ENCODE data around the gene S1PR2.
A peak's percentile ranks its signal among the peaks of the same experiment; 100 is the strongest.

The S1PR2 gene

DNA sequence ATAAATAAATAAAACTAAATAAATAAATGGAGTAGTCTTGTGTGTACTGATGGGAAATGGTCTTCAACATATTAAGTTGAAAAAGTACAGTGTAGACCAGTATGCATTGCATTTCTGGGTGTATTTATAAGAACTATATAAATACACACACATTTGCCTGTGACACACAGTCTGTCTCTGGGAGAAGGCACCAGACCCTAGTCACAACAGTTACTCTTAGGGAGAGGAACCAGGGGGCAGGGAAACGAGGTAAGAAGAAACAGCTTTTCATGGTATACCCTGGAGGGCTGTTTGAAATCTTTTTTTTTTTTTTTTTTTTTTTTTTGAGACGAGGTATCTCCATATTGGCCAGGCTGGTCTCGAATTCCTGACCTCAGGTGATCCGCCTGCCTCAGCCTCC is 2.8 kb upstream of the S1PR2 start:
- Histone ChIP-seq H3K27ac (ENCODE audit: low read length) (no peak overlapping the region), H3K4me3 (ENCODE audit: low read length in 2 of 2) (no peak overlapping the region), H3K36me3 (ENCODE audit: control insufficient read depth in 2 of 2, insufficient read depth in 2 of 2, low read length in 2 of 2) (no peaks in the 10 kb centered on the region), H3K9me3 (ENCODE audit: control insufficient read depth in 2 of 2, low read length in 2 of 2) (no peaks in the 10 kb centered on the region), H3K4me1 (ENCODE audit: control insufficient read depth, insufficient read depth, low read length) (peaks cover 23% of the 10 kb centered on the region), H3K27me3 (ENCODE audit: control insufficient read depth in 1 of 2, insufficient read depth in 2 of 2, low read length in 2 of 2) (no peaks in the 10 kb centered on the region), H3K9ac (ENCODE audit: low read length in 2 of 2) (no peak overlapping the region)

DNA sequence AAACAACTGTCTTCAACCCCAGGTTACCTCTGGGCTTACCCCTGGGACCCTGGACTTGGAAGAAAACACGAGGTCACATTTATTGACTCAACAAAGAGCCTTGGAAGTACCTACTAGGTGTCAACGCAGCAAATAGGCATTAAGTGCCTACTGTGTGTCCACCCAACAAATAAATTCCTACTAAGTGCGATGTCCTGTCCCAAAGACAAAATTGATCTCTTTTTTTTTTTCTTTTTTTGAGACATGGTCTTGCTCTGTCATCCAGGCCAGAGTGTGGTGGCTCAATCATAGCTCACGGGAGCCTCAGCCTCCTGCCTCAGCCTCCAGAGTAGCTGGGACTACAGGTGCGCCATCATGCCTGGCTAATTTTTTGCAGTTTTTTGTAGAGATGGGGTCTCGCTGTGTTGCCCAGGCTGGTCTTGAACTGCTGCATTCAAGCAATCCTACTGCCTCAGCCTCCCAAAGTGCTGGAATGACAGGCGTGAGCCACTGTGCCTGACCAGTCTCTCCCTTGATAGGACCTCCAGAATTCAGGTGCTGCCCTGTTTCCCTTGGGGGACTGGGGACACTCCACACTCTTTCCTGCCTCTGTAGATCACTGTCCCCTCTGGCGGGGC is 589 bp upstream of the S1PR2 start:
- H3K9ac ChIP-seq (ENCODE audit: low read length in 2 of 2) = peak overlapping the region in 1 of 2 donors; percentile 75

GRCh38 chr19:10230173-10230860 is 814 bp downstream of the S1PR2 start:
- Histone ChIP-seq H3K4me3 (ENCODE audit: low read length in 2 of 2) (peak overlapping the region; percentile 72 to 85), H3K27me3 (ENCODE audit: control insufficient read depth in 1 of 2, insufficient read depth in 2 of 2, low read length in 2 of 2) (no peaks in the 10 kb centered on the region), H3K4me1 (ENCODE audit: control insufficient read depth, insufficient read depth, low read length) (peaks cover 26% of the 10 kb centered on the region), H3K9me3 (ENCODE audit: control insufficient read depth in 2 of 2, low read length in 2 of 2) (no peaks in the 10 kb centered on the region), H3K9ac (ENCODE audit: low read length in 2 of 2) (peak overlapping the region; percentile 68 to 75), H3K27ac (ENCODE audit: low read length) (peak overlapping the region; percentile 60), H3K36me3 (ENCODE audit: control insufficient read depth in 2 of 2, insufficient read depth in 2 of 2, low read length in 2 of 2) (no peaks in the 10 kb centered on the region)

More for the DNA sequence above, 589 bp upstream of the S1PR2 start:
- H3K4me1 ChIP-seq (ENCODE audit: control insufficient read depth, insufficient read depth, low read length) = peaks cover 26% of the 10 kb centered on the region
- H3K27me3 ChIP-seq (ENCODE audit: control insufficient read depth in 1 of 2, insufficient read depth in 2 of 2, low read length in 2 of 2) = no peaks in the 10 kb centered on the region
- H3K4me3 ChIP-seq (ENCODE audit: low read length in 2 of 2) = peak overlapping the region; percentile 17 to 85
- no peak overlapping the region for H3K27ac ChIP-seq (ENCODE audit: low read length)
- H3K36me3 ChIP-seq (ENCODE audit: control insufficient read depth in 2 of 2, insufficient read depth in 2 of 2, low read length in 2 of 2) = no peaks in the 10 kb centered on the region
- H3K9me3 ChIP-seq (ENCODE audit: control insufficient read depth in 2 of 2, low read length in 2 of 2) = no peaks in the 10 kb centered on the region

DNA sequence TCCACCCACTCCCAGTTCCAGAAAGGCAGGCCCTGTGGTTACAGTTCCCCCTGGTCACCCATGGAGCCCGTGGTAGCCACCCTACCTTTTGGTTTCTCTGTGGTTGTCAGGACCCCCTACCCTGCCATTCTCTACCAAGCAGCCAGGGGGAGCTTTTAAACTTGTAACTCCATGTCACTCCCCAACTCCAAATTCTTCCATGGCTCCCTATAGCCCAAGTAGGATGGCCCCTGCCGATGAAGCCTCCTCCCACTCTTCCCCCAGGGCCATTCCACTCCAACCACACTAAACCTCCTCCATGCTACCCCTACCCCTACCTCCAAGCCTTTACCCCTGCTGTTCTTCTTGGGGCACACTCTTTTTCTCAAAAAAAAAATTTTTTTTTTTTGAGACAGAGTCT is 2.2 kb downstream of the S1PR2 start:
- no peaks in the 10 kb centered on the region for H3K9me3 ChIP-seq (ENCODE audit: control insufficient read depth in 2 of 2, low read length in 2 of 2)
- H3K4me3 ChIP-seq (ENCODE audit: low read length in 2 of 2) = peak overlapping the region in 1 of 2 donors; percentile 40
- H3K4me1 ChIP-seq (ENCODE audit: control insufficient read depth, insufficient read depth, low read length) = peaks cover 26% of the 10 kb centered on the region
- H3K36me3 ChIP-seq (ENCODE audit: control insufficient read depth in 2 of 2, insufficient read depth in 2 of 2, low read length in 2 of 2) = peaks cover 0 to 4% of the 10 kb centered on the region in 2 donors
- H3K27ac ChIP-seq (ENCODE audit: low read length) = no peak overlapping the region
- H3K27me3 ChIP-seq (ENCODE audit: control insufficient read depth in 1 of 2, insufficient read depth in 2 of 2, low read length in 2 of 2) = no peaks in the 10 kb centered on the region
- H3K9ac ChIP-seq (ENCODE audit: low read length in 2 of 2) = no peak overlapping the region

- Histone ChIP-seq H3K36me3 (ENCODE audit: control insufficient read depth in 2 of 2, insufficient read depth in 2 of 2, low read length in 2 of 2) (peaks cover 0 to 4% of the 10 kb centered on the region in 2 donors), H3K27ac (ENCODE audit: low read length) (no peak overlapping the region), H3K4me1 (ENCODE audit: control insufficient read depth, insufficient read depth, low read length) (peaks cover 26% of the 10 kb centered on the region), H3K27me3 (ENCODE audit: control insufficient read depth in 1 of 2, insufficient read depth in 2 of 2, low read length in 2 of 2) (no peaks in the 10 kb centered on the region), H3K4me3 (ENCODE audit: low read length in 2 of 2) (peak overlapping the region in 1 of 2 donors; percentile 40), H3K9me3 (ENCODE audit: control insufficient read depth in 2 of 2, low read length in 2 of 2) (no peaks in the 10 kb centered on the region), H3K9ac (ENCODE audit: low read length in 2 of 2) (no peak overlapping the region)
These were observed 2.7 kb downstream of the S1PR2 start for GRCh38 chr19:10228393-10228792.

DNA sequence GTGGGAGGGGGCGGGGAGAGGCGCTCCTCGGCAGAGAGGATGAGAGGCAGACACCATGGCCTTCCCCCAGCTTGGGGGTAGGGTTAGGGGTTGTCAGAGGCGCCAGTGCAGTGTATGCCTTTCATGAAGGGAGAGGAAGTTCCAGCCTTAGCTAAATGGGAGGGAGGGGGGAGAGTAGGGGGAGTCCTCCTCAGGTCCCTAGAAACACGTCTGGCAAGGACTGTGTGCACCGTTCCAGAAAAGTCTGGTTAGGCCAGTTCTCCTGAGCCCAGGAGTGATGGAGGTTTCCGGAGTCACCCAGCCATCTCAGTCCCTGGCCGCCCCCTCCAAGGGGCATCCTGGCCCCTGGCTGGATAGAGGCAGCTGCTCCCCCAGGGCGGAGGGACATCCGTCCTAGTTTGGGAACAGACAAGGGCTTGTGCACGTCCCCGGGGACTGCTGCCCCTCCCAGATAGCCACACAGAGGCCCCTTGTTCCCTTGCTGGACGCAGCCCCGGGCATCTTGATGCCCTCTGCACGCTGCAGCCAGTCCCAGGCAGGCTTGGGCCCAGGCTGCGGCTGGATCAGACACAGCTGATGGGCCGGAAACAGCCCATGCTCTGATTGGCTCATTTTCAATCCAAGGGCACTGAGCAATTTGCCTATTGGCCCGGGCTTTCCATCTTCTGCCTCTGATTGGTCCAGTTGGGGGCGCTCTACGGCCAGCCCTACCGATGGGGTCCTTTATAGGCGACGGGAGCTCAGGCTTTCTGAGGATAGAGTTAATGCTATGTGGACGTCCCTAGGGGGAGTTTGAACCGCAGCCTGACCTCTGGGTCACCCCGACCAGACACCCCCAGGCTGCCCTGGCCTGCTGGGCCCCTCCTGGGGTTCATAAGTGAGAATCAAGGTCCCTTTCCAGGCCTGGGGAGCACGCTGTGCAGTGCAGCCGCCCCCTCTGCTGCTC is 3.8 kb downstream of the S1PR2 start:
- Histone ChIP-seq H3K9ac (ENCODE audit: low read length in 2 of 2) (no peak overlapping the region), H3K4me3 (ENCODE audit: low read length in 2 of 2) (peak overlapping the region; percentile 19 to 44), H3K27me3 (ENCODE audit: control insufficient read depth in 1 of 2, insufficient read depth in 2 of 2, low read length in 2 of 2) (no peaks in the 10 kb centered on the region), H3K36me3 (ENCODE audit: control insufficient read depth in 2 of 2, insufficient read depth in 2 of 2, low read length in 2 of 2) (peaks cover 0 to 4% of the 10 kb centered on the region in 2 donors), H3K9me3 (ENCODE audit: control insufficient read depth in 2 of 2, low read length in 2 of 2) (no peaks in the 10 kb centered on the region), H3K27ac (ENCODE audit: low read length) (peak overlapping the region; percentile 55), H3K4me1 (ENCODE audit: control insufficient read depth, insufficient read depth, low read length) (peaks cover 26% of the 10 kb centered on the region)

DNA sequence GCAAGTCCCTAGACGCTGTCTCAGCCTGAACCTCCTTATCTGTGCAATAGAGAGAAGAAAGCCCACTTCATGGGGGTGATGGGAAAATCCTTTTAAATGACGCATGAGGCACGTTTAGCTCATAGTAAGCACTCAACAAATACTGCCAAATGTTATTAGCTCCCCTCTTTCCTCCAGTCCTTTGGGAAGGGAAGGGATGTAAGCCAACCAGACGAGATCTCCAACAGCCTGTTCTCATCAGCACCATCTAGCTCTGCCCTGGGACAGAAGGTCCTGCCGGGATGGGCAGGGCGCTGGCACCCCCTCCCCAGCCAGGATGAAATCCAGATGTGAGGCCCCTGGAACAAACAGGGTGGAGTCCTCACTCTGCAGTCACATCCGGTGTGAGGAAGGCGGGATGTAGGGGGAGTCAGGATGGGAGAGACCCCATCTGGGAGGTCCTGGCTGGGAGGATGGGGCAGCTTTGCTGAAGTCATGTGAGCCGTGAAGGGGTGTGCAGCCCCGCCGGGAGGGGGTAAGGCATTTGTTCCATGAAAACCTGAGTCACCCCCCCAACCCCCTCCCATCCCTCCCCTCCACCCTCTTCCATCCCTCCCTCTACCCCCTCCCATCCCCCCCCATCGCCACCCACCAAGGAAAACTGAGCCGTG is 4.6 kb downstream of the S1PR2 start:
- peaks cover 0 to 4% of the 10 kb centered on the region in 2 donors for H3K36me3 ChIP-seq (ENCODE audit: control insufficient read depth in 2 of 2, insufficient read depth in 2 of 2, low read length in 2 of 2)
- H3K9ac ChIP-seq (ENCODE audit: low read length in 2 of 2) = no peak overlapping the region
- no peak overlapping the region for H3K4me3 ChIP-seq (ENCODE audit: low read length in 2 of 2)
- H3K27ac ChIP-seq (ENCODE audit: low read length) = peak overlapping the region; percentile 55
- H3K27me3 ChIP-seq (ENCODE audit: control insufficient read depth in 1 of 2, insufficient read depth in 2 of 2, low read length in 2 of 2) = no peaks in the 10 kb centered on the region
- peaks cover 24% of the 10 kb centered on the region for H3K4me1 ChIP-seq (ENCODE audit: control insufficient read depth, insufficient read depth, low read length)
- no peaks in the 10 kb centered on the region for H3K9me3 ChIP-seq (ENCODE audit: control insufficient read depth in 2 of 2, low read length in 2 of 2)

GRCh38 chr19:10226021-10226375 is 5.1 kb downstream of the S1PR2 start:
- H3K27ac ChIP-seq (ENCODE audit: low read length) = peak overlapping the region; percentile 55
- H3K4me1 ChIP-seq (ENCODE audit: control insufficient read depth, insufficient read depth, low read length) = peaks cover 23% of the 10 kb centered on the region
- H3K4me3 ChIP-seq (ENCODE audit: low read length in 2 of 2) = no peak overlapping the region
- H3K9ac ChIP-seq (ENCODE audit: low read length in 2 of 2) = no peak overlapping the region
- H3K36me3 ChIP-seq (ENCODE audit: control insufficient read depth in 2 of 2, insufficient read depth in 2 of 2, low read length in 2 of 2) = peaks cover 0 to 4% of the 10 kb centered on the region in 2 donors
- H3K27me3 ChIP-seq (ENCODE audit: control insufficient read depth in 1 of 2, insufficient read depth in 2 of 2, low read length in 2 of 2) = no peaks in the 10 kb centered on the region
- no peaks in the 10 kb centered on the region for H3K9me3 ChIP-seq (ENCODE audit: control insufficient read depth in 2 of 2, low read length in 2 of 2)

- no peaks in the 10 kb centered on the region for H3K9me3 ChIP-seq (ENCODE audit: control insufficient read depth in 2 of 2, low read length in 2 of 2)
- H3K4me3 ChIP-seq (ENCODE audit: low read length in 2 of 2) = no peak overlapping the region
- no peak overlapping the region for H3K27ac ChIP-seq (ENCODE audit: low read length)
- H3K4me1 ChIP-seq (ENCODE audit: control insufficient read depth, insufficient read depth, low read length) = peaks cover 8% of the 10 kb centered on the region
- no peak overlapping the region for H3K9ac ChIP-seq (ENCODE audit: low read length in 2 of 2)
- H3K27me3 ChIP-seq (ENCODE audit: control insufficient read depth in 1 of 2, insufficient read depth in 2 of 2, low read length in 2 of 2) = no peaks in the 10 kb centered on the region
- H3K36me3 ChIP-seq (ENCODE audit: control insufficient read depth in 2 of 2, insufficient read depth in 2 of 2, low read length in 2 of 2) = peaks cover 0 to 4% of the 10 kb centered on the region in 2 donors
These were observed 6.8 kb downstream of the S1PR2 start for GRCh38 chr19:10224337-10224736.

GRCh38 chr19:10223488-10224213 is 7.5 kb downstream of the S1PR2 start:
- H3K9ac ChIP-seq (ENCODE audit: low read length in 2 of 2) = no peak overlapping the region
- peaks cover 8% of the 10 kb centered on the region for H3K4me1 ChIP-seq (ENCODE audit: control insufficient read depth, insufficient read depth, low read length)
- no peaks in the 10 kb centered on the region for H3K9me3 ChIP-seq (ENCODE audit: control insufficient read depth in 2 of 2, low read length in 2 of 2)
- H3K27ac ChIP-seq (ENCODE audit: low read length) = no peak overlapping the region
- no peak overlapping the region for H3K4me3 ChIP-seq (ENCODE audit: low read length in 2 of 2)
- no peaks in the 10 kb centered on the region for H3K27me3 ChIP-seq (ENCODE audit: control insufficient read depth in 1 of 2, insufficient read depth in 2 of 2, low read length in 2 of 2)
- H3K36me3 ChIP-seq (ENCODE audit: control insufficient read depth in 2 of 2, insufficient read depth in 2 of 2, low read length in 2 of 2) = peaks cover 0 to 4% of the 10 kb centered on the region in 2 donors

All from stomach smooth muscle (tissue), 2 donors.